ENCODE data around the gene ATP10B. TPM values are rescaled to one million over a fixed set of nuclear protein-coding genes. Genes with fewer than 3 reads are reported as not detected.

Gene ATP10B
- total RNA-seq, 1 donor = not detected

DNA sequence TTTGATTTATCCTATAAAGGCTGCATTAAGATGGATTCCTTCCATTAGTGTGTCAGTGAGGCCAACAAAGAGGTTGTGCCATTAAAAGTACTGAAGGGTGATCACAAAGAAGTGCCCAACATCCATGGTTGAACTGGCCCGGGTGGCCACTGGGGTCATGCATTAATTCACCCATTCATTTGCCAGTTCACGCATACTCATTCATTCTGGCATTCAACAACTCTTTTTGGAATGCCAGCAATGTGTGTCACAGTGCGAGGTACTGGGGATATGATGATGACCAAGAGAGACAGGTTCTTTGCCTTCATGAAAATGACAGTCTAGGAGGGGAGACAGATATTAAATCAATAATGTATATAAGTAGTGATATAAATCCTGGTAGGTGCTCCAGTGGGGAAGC, 337.1 kb downstream of the ATP10B start:
- DNase-seq (ENCODE audit: low read depth) = no peak
- TF ChIP-seq, protein P1, sequence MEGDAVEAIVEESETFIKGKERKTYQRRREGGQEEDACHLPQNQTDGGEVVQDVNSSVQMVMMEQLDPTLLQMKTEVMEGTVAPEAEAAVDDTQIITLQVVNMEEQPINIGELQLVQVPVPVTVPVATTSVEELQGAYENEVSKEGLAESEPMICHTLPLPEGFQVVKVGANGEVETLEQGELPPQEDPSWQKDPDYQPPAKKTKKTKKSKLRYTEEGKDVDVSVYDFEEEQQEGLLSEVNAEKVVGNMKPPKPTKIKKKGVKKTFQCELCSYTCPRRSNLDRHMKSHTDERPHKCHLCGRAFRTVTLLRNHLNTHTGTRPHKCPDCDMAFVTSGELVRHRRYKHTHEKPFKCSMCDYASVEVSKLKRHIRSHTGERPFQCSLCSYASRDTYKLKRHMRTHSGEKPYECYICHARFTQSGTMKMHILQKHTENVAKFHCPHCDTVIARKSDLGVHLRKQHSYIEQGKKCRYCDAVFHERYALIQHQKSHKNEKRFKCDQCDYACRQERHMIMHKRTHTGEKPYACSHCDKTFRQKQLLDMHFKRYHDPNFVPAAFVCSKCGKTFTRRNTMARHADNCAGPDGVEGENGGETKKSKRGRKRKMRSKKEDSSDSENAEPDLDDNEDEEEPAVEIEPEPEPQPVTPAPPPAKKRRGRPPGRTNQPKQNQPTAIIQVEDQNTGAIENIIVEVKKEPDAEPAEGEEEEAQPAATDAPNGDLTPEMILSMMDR (IDR thresholded peaks at IDR 0.05; ENCODE audit: insufficient read depth, low read depth, low read length) = no peak
- no peak overlapping the region for H3K4me3 ChIP-seq (ENCODE audit: low read depth, low read length)

DNA sequence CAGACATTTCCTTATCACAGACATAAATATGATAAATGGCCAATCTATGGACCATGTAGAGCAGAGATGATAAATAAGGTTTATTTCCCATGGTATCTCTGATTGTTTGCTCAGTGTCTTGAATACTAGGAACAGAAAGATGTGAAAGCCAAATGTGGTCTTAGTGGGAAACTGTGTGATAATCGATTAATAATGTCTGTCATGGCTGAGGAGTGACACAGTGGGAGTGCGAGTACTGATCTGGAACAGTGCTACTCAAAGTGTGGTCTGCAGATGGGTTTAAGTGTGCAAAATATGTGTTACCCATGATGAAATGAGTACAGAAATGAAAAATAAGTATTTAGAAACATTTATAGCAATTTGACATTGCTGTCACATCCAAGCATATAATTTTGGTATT, 337.8 kb downstream of the ATP10B start:
- no peak overlapping the region for H3K4me3 ChIP-seq (ENCODE audit: low read depth, low read length)
- TF ChIP-seq, protein P1 (IDR thresholded peaks at IDR 0.05; ENCODE audit: insufficient read depth, low read depth, low read length) = no peak
- DNase-seq (ENCODE audit: low read depth) = no peak

DNA sequence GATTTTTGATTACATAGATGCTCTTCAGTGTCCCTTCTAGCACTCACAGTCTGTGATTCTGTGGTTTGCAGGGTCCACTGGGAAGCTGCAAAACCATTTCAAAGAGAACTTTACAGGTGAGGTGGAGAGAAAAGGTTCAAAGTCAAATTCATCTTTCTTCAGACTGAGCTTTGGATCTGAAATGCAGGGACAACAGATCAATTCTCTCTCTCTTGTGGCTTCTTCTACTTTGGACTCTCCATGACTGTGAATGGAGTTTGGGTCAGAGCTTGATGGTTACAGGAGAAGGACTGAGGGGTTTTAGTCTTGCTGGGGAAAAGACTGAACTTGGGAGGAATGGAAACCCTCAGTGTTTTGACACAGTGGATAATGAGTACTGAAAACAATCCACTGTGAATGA, 338.5 kb downstream of the ATP10B start:
- DNase-seq (ENCODE audit: low read depth) = no peak
- TF ChIP-seq, protein P1 (IDR thresholded peaks at IDR 0.05; ENCODE audit: insufficient read depth, low read depth, low read length) = no peak
- H3K4me3 ChIP-seq (ENCODE audit: low read depth, low read length) = no peak overlapping the region
